H1 (cell line): ENCODE data around the gene HSPBP1.

Source experiments
- CTCF ChIP-seq, 3 experiments: IDR thresholded peaks; 1 replicate in 2 of 3; 2 replicates in 1 of 3; pipeline versions ENCODE4 v1.5.1 to v1.6.1; 2011; ENCODE audit warnings: low read length in 3 of 3, mild to moderate bottlenecking in 3 of 3, inconsistent platforms in 2 of 3, low read depth in 1 of 3, moderate library complexity in 1 of 3; ENCODE audit not compliant: insufficient read depth in 1 of 3; ENCODE audit errors: control extremely low read depth in 1 of 3
- GTF2F1 ChIP-seq: IDR thresholded peaks from 2 replicates; pipeline ENCODE4 v1.6.1; 2012; ENCODE audit warnings: low read depth, low read length, improper control_type of control experiment, borderline replicate concordance
- MAFK ChIP-seq: IDR thresholded peaks from 2 replicates; pipeline ENCODE4 v1.6.1; 2012; ENCODE audit warnings: low read depth, mild to moderate bottlenecking, improper control_type of control experiment, low read length
- POLR2AphosphoS5 ChIP-seq: IDR thresholded peaks from 2 replicates; pipeline ENCODE4 v1.6.1; 2011; ENCODE audit warnings: low read depth, low read length
- POU5F1 ChIP-seq: IDR thresholded peaks from 2 replicates; pipeline ENCODE4 v1.6.1; 2011; ENCODE audit warnings: low read depth, mild to moderate bottlenecking, low read length, moderate library complexity
- SP4 ChIP-seq: IDR thresholded peaks from 2 replicates; pipeline ENCODE4 v1.6.1; 2012; ENCODE audit warnings: low read length, inconsistent platforms

GRCh38 chr19:55304279-55304978 is 24.5 kb upstream of the HSPBP1 start:
- no peak for TF ChIP-seq SP4
- TF ChIP-seq POLR2AphosphoS5, result no peak
- no peak for TF ChIP-seq CTCF (IDR thresholded peaks at IDR 0.05; ENCODE audit: control extremely low read depth in 1 of 3, insufficient read depth in 1 of 3, low read depth in 1 of 3, low read length in 3 of 3)
- no peak for TF ChIP-seq GTF2F1
- TF ChIP-seq POU5F1, result no peak
- no peak for TF ChIP-seq MAFK
